HG03354 (cell line): Measurements from ENCODE around the gene TBC1D22A.

Experiments
- ATAC-seq: cut with Tn5 transposase; IDR thresholded peaks from one replicate; pipeline ENCODE4 v1.9.1; 2021; ENCODE audit warnings: mild to moderate bottlenecking; ENCODE audit not compliant: unreplicated experiment, poor library complexity, severe bottlenecking

Gene TBC1D22A

DNA sequence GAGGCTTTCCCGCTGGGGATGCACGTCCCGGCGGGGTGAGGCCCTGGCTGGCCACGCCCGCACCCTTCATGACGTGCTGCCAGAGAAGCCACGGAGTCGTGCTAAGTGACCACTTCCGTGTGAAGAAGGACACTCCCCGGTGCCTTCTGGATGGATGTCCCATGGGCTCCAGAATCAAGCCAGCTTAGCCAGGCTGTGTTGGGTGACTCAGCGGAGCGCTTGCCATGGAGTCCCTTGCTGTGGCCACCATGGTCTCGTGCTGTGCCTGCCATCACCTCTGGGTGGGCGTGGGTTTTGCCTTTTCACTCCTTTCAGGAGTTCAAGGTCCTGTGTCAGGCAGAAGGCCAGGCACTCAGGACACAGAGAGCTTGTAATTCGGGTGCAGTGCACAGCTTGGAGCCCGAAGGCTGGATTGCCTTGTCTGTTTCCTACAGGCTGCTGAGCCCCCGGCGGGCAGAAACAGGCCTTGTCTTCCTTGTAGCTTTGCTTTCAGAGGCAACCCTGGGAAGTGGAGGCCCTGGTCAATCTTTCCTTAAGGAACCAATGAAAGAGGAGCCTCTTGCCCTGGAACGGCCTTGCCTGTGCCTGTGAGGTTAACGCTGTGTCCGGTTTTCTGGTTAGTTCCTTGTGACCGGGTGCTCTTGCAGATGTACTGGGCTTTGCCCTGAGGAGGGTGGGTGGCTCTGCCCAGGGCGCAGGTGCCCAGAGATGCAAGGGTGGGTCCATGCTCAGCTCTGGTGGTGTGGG lies 268.6 kb downstream of the TBC1D22A start:
- ATAC-seq: no peak

GRCh38 chr22:47031628-47031915 lies 269.1 kb downstream of the TBC1D22A start:
- no peak for ATAC-seq

- ATAC-seq: no peak
Measured at GRCh38 chr22:47032091-47032943, 269.9 kb downstream of the TBC1D22A start.

DNA sequence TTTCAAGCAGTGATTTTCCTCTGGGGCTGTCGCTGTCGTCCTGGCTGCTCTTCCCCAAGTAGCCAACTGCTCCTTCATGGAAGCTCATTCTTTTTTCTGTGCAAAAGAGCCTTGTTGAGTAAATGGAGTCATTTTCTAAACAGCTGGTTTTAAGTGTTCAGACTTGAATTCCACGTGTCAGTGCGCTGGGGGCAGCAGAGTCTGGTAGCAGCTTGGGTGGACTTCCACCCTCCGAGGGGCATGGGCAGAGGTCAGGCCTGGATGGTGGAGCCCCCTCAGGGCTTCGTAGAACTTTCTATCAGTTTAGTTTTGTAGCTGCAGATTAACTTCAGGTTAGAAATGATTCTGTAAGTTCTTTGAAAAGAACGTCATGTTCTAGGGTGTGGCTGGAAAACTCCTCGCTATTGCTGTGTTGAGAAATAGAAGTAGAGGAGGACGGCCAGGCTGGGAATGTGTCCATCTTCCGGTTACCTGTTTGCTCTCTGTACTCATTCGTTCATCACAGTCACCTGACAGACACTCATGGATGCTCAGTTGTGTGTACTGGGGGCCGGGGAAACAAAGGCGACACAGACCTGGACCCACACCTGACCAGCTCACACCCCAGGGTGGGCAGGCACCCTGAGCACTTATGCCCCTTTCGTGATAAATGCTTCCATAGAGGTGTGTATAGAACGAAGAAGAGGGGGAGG lies 270.7 kb downstream of the TBC1D22A start:
- ATAC-seq: no peak

DNA sequence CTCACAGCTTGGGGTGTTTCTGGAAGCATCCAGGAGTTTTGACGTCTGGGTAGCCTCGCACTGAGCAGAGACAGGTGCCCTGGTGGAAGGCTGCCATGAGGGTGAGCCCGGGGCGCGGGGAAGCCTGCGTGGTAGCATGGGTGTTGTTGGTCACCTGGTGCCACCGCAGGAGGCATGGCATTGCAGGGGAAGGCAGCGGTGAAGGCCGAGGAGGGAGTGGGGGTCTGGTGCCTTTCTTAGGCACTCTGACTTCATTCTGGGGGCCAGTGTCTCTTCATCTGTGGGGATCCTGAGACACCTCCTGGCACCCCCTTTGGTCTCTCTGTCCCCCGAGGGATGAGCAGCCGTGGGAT lies 271.2 kb downstream of the TBC1D22A start:
- no peak for ATAC-seq

GRCh38 chr22:47034076-47034808 lies 271.8 kb downstream of the TBC1D22A start:
- ATAC-seq: no peak

GRCh38 chr22:47034905-47035419 lies 272.5 kb downstream of the TBC1D22A start:
- no peak for ATAC-seq

GRCh38 chr22:47035425-47035881 lies 273.0 kb downstream of the TBC1D22A start:
- ATAC-seq: no peak

DNA sequence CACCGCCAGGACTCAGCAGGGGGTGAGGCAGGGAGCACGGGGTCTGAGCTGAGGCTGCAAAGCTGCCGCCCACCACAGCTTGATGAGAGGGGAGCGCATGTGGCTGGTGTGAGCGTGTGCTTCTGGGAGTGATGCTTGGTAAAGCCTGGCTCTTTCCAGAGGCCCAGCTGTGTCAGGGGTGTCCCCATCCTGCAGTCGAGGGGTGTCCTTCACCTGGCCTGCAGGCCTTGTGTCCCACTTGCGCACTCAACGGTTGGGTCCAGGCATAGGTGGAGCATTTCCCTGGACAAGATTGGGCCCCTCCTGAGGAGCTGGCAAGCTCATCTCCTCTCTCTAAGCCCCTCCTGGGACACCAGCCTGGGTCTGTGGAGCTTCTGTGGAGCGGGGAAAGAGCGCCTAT lies 273.9 kb downstream of the TBC1D22A start:
- no peak for ATAC-seq

GRCh38 chr22:47036936-47037485 lies 274.6 kb downstream of the TBC1D22A start:
- ATAC-seq: no peak

DNA sequence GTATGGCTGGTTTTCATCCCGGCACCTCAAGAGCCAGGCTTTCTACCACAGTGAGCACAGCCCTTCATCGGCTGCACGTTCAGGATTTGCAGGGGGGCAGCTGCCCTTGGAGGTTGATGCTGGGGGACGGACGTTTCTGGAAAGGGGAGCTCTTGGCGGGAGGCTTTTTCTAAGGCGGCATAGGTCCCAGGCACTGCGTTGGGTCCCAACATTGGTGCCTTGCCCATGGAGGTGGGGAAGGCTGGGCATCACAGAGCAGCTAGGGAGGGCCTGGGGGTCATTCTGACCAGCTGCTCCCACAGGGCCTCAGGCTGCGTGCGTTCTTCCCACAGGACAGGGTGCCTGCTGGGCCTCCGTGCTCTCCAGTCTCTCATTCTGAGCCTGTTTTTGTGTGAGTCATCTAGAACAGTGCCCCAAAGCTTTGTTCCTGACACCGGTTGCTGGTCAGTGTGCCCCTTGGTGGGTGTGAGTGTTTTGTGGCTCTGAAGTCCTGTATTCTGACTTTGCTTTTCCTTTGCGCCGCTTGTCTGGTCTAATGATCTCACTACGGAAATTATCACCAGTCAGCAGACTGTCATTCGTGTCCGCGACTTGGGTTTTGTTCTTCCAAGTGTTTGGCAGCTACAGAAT lies 275.9 kb downstream of the TBC1D22A start:
- ATAC-seq: no peak

DNA sequence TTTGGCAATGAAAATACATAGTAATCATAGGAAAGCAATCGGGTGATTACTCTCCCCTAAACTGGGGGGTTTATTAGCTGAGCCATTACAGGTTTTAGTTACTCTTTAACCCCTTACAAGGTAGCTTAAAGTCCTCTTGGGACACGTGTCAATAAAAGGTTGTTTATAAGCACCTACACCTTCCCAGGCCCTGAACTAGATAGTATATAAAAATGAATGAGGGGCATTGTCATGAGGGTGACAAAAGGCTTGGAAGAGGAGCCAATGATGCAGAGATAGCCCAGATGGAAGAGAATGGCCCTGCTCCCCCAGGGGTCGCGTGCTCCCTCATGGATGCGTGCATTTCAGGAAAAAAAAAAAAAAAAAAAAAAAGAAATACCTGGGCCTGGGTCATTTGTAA lies 276.9 kb downstream of the TBC1D22A start:
- ATAC-seq: no peak

- ATAC-seq: no peak
Measured at GRCh38 chr22:47040486-47041270, 278.2 kb downstream of the TBC1D22A start.

GRCh38 chr22:47041271-47042115 lies 279.0 kb downstream of the TBC1D22A start:
- ATAC-seq: no peak

GRCh38 chr22:47042116-47042825 lies 279.8 kb downstream of the TBC1D22A start:
- no peak for ATAC-seq

DNA sequence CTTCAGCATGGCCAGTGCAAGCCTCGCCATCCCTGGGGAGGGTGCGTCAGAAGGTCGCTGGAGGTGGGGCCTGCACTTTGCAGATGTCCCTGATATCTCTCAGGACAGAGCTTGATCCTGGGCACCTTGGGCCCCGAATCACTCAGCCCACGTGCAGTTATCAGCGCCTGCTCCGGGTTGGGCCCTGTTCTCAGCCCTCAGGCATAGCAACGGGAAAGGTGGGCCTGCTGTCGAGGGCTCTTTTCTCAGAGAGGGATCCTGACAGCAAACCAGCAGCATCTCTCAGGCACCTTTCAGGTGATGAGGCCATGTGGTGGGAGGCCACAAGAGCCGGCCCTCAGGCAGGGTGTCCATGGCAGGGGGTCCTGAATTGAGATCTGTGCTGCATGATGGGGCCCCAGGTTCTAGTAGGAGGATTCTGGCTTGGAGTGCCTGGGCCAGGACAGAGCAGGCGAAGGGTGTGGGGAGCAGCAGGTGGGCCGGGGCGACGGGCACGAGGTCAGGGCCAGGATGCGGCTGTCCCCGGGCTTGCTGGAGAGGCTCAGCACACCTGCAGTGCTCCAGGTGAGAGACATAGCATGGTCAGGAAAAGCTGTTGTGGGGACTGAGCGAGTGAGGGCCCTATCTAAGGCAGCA lies 280.5 kb downstream of the TBC1D22A start:
- no peak for ATAC-seq
